ENCODE data around the gene ADRA2B. TPM values are rescaled to one million over a fixed set of nuclear protein-coding genes. Genes with fewer than 3 reads are reported as not detected.

Gene ADRA2B
- total RNA-seq, 4 donors from 2014 or later: 0.33 to 4.6 (median 1.4) TPM

DNA sequence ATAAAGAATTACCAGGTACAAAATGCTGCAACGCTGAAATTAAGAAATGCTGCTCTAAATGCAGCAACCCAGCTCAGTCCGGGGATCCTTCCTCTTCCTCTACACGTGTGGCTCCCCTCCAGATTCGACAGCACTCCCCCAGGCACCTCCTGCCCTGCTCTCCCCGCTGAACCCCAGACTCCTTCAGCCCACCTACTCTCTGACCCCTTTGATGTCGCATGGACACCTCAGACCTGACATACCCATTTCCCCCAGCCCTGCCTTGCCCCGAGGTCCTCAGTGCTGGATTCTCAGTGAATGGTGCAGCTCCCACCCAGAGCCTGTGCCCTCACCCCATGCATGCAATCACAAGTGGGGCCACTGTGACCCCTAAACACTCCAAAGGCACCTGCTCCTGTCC, 4.6 kb upstream of the ADRA2B start:
- TF ChIP-seq, protein P1, sequence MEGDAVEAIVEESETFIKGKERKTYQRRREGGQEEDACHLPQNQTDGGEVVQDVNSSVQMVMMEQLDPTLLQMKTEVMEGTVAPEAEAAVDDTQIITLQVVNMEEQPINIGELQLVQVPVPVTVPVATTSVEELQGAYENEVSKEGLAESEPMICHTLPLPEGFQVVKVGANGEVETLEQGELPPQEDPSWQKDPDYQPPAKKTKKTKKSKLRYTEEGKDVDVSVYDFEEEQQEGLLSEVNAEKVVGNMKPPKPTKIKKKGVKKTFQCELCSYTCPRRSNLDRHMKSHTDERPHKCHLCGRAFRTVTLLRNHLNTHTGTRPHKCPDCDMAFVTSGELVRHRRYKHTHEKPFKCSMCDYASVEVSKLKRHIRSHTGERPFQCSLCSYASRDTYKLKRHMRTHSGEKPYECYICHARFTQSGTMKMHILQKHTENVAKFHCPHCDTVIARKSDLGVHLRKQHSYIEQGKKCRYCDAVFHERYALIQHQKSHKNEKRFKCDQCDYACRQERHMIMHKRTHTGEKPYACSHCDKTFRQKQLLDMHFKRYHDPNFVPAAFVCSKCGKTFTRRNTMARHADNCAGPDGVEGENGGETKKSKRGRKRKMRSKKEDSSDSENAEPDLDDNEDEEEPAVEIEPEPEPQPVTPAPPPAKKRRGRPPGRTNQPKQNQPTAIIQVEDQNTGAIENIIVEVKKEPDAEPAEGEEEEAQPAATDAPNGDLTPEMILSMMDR (IDR thresholded peaks at IDR 0.05; ENCODE audit: low read depth): no peak

DNA sequence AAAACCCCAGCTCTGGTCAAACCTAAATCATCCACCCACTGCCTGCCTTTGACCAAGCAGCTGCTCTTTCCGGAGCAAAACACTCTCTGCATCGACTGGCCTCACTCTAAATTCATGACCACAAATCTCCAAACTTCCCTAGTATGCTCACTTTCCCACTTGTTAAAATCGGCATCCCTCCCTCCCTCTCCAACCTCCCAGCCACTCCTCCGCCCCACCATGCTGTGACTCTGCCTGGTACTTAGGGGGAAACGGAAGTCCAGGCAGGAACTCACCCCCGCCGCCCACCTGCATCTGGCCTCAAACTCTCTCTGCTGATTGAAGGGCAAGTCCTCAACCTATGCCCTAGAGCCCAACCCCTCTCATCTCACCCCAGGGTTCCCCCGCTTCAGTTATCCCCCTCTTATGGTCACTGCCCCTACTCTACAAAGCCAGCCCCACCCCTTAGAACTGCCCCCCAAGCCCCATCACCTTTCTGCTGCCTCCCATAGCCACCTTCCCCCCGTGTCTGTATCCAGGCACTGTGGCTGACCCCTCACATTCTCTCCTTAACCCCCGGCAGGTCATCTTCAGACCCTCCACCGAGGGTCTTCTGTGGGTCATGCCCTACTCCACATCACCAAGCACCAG, 3.8 kb upstream of the ADRA2B start:
- TF ChIP-seq, protein P1 (IDR thresholded peaks at IDR 0.05; ENCODE audit: low read depth): no peak

DNA sequence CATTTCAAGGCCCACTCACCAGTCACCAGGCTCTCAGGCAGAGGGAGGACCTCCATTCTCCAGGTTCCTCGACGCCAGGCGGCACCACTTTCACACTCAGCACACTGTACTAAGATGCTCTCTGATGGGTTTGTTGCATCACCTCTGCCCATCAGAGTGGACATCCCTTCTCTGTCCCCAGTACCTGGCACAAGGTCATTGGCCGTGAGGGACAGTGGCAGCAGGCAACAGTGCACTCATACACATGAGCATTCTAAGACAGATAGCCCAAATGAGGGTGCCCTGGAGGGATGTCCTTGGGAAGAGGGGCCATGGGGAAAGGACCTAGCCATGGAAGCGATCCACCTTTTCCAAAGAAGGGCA, 3.0 kb upstream of the ADRA2B start:
- TF ChIP-seq, protein P1 (IDR thresholded peaks at IDR 0.05; ENCODE audit: low read depth): no peak

DNA sequence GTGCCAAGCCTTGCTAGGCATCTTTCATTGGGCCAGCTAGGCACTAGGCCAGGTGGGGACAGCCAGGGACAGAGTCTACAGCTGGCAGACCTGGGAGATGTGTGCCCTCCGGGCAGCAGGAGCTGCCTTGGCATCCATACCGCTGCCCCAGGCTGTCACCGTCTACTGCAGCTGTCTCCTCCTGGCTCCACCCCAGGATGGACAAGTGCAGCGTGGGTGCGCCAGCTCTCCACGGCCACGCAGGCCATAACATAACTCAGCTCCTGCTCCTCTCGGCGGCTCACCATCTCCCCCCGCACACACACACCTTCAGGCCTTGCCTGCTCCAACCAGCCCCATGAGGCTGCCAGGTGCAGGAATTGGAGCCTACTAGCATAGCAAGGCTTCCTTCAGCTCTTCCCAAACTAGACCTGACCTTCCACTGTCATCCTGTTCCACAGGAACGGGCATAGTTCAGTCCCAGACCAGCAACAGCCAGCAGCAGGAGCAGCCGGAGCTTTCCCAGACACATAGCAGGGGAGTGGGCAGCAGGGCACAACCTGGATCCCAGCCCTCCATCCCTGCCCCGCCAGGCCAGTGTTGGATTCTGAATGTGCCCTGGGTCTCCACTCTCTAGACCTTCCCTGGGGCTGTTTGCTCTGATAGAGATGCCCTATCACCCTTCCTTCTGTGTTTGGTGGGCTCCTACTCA, 2.5 kb upstream of the ADRA2B start:
- TF ChIP-seq, protein P1 (IDR thresholded peaks at IDR 0.05; ENCODE audit: low read depth): no peak

DNA sequence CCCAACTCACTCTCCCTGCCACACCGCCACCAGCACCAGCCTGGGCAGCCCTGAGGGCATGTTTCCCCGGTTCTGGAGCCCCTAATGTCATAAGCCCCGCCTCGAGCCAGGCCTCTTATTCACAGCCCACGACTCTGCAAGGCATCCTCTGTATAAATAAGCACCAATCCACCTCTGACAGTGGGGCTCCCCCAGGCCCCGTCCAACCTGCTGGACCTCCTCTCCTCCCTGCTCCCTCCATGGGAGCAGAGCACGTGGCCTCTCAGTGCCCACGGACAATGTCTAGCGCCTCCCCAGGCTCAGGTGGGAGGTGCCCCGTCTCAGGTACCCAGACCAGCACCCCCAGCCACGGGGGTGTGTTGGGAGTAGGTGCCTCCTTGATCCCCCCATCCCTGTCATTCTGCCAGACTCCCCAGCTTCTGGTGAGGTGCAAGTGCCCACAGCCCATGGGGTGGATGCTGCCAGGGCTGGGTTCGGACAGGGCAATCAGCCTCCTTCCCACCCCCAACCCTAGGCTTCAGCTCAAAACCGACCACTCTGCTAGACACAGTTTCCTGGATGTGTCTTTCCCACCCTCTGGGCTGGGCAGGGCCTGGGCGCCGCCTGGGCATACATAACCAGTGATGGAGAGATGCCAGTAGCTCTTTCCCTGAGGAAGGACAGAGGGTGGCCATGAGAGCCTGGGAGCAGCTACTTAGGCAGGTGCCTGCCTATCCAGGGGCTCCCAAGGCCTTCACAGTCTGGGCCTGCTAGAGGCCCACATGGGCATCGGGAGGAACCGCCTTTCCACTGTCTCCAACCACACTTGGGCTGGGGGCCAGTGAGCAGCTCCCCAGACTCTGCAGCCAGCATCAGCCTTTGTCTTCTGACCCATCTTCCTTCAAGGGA, 1.6 kb upstream of the ADRA2B start:
- TF ChIP-seq, protein P1 (IDR thresholded peaks at IDR 0.05; ENCODE audit: low read depth): no peak

DNA sequence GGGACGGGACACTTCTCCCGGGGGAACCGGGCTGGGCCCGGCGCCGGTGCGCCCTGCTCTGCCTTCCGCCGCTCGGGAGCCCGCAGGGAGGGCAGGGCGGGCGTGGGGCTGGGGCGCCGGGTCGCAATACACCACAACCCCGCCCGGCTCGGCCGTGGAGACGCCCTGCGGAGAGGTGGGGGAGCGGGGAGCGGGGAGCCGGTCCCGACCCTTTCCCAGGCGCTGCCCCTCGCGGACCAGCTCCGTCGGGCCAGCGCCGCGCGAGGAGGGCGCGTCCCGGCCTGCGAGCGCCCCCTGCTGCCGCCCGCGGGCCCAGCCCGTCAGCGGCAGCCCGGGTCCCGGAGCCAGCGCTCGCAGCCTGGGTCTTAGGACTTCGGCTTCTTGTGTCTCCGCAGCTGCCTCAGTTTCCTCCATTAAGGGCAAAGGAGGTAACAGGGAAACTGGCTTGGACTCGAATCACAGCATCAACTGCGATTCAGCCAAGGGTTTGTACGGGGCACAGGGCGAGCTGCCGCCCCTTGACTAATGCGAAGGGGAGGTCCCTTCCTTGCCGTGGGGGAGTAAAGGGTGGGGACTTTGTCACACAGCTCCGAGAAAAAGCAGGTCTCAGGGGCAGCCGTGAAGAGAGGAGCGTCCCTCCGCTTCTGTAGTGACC, 635 bp upstream of the ADRA2B start:
- TF ChIP-seq, protein P1 (IDR thresholded peaks at IDR 0.05; ENCODE audit: low read depth): no peak
